ENCODE results near the gene EXOC2. TPM values are rescaled to one million over a fixed set of nuclear protein-coding genes. Genes with fewer than 3 reads are reported as not detected.

The EXOC2 gene
- total RNA-seq, 1 donor from 2014 or later: 29.8 TPM

- H3K27ac Mint-ChIP-seq: peak overlapping the region; percentile 52
- DNase-seq (no peak), ATAC-seq (ENCODE audit: low read depth) (no peak)
- H3K4me3 Mint-ChIP-seq: no peak overlapping the region
- H3K27me3 Mint-ChIP-seq: peaks cover 2% of the 10 kb centered on the region
- peaks cover 56% of the 10 kb centered on the region for H3K4me1 Mint-ChIP-seq
- no peak for TF ChIP-seq CTCF (IDR thresholded peaks at IDR 0.05)
- CTCF ChIA-PET: interaction anchor here (1.6 kb wide), 1 partner anchor 247 kb away, joined by 6 read pairs; no protein-coding TSS in a partner anchor
- H3K9me3 Mint-ChIP-seq: no peaks in the 10 kb centered on the region
- POLR2A ChIA-PET: interaction anchor here (1.2 to 6.7 kb wide), 5 partner anchors 13 to 181 kb away, joined by 3 to 80 read pairs (median 5); partner anchors contain the start of genes DUSP22 and IRF4
- H3K36me3 Mint-ChIP-seq (ENCODE audit: low read depth): no peaks in the 10 kb centered on the region
- intact Hi-C loops (cut with micrococcal nuclease): loop anchor here (5.0 kb wide), 2 partner anchors 41 to 291 kb away; no protein-coding TSS in a partner anchor
Measured at GRCh38 chr6:473356-473755, 219.6 kb downstream of the EXOC2 start.

- H3K36me3 Mint-ChIP-seq (ENCODE audit: low read depth): no peaks in the 10 kb centered on the region
- peaks cover 56% of the 10 kb centered on the region for H3K4me1 Mint-ChIP-seq
- CTCF ChIA-PET: no interaction called here
- peak overlapping the region; percentile 29 for H3K4me3 Mint-ChIP-seq
- no peaks in the 10 kb centered on the region for H3K9me3 Mint-ChIP-seq
- intact Hi-C loops (cut with micrococcal nuclease): loop anchor here (1.0 to 5.0 kb wide), 9 partner anchors 13 to 289 kb away; partner anchors contain the start of gene IRF4
- POLR2A ChIA-PET: interaction anchor here (1.9 to 6.7 kb wide), 3 partner anchors 16 to 79 kb away, joined by 5 to 80 read pairs (median 17); partner anchors contain the start of gene IRF4
- H3K27ac Mint-ChIP-seq: peak overlapping the region; percentile 84
- ATAC-seq (ENCODE audit: low read depth) (peak; percentile 73), DNase-seq (peak; percentile 54)
- no peak for TF ChIP-seq CTCF (IDR thresholded peaks at IDR 0.05)
- H3K27me3 Mint-ChIP-seq: peaks cover 4% of the 10 kb centered on the region
Measured at GRCh38 chr6:470901-471448, 222.0 kb downstream of the EXOC2 start.

GRCh38 chr6:470051-470900, 222.7 kb downstream of the EXOC2 start:
- ChIA-PET POLR2A (interaction anchor here (0.8 to 6.7 kb wide), 3 partner anchors 16 to 67 kb away, joined by 4 to 80 read pairs (median 5); no protein-coding TSS in a partner anchor), CTCF (no interaction called here)
- intact Hi-C loops (cut with micrococcal nuclease): loop anchor here (2.0 to 5.0 kb wide), 4 partner anchors 21 to 288 kb away; no protein-coding TSS in a partner anchor
- Mint-ChIP-seq H3K4me3 (peak overlapping the region; percentile 15), H3K9me3 (no peaks in the 10 kb centered on the region), H3K36me3 (ENCODE audit: low read depth) (no peaks in the 10 kb centered on the region), H3K27me3 (peaks cover 9% of the 10 kb centered on the region), H3K4me1 (peaks cover 51% of the 10 kb centered on the region), H3K27ac (peak overlapping the region; percentile 84)
- ATAC-seq (ENCODE audit: low read depth): peak; percentile 9
- no peak for TF ChIP-seq CTCF (IDR thresholded peaks at IDR 0.05)
- no peak for DNase-seq

- Mint-ChIP-seq H3K27ac (no peak overlapping the region), H3K4me1 (peaks cover 25% of the 10 kb centered on the region), H3K36me3 (ENCODE audit: low read depth) (no peaks in the 10 kb centered on the region), H3K9me3 (no peaks in the 10 kb centered on the region), H3K27me3 (peaks cover 16% of the 10 kb centered on the region), H3K4me3 (no peak overlapping the region)
- ATAC-seq (ENCODE audit: low read depth): no peak
- intact Hi-C loops (cut with micrococcal nuclease): no loop called here
- CTCF ChIA-PET: no interaction called here
- no peak for DNase-seq
- no peak for TF ChIP-seq CTCF (IDR thresholded peaks at IDR 0.05)
- POLR2A ChIA-PET: interaction anchor here (0.8 to 1.2 kb wide), 2 partner anchors 31 to 56 kb away, joined by 3 read pairs; no protein-coding TSS in a partner anchor
Measured at GRCh38 chr6:467671-468082, 225.3 kb downstream of the EXOC2 start.

- Mint-ChIP-seq H3K4me1 (peaks cover 25% of the 10 kb centered on the region), H3K27ac (no peak overlapping the region), H3K4me3 (no peak overlapping the region), H3K27me3 (peaks cover 16% of the 10 kb centered on the region), H3K36me3 (ENCODE audit: low read depth) (no peaks in the 10 kb centered on the region), H3K9me3 (no peaks in the 10 kb centered on the region)
- ChIA-PET CTCF (no interaction called here), POLR2A (interaction anchor here (0.8 to 1.2 kb wide), 2 partner anchors 31 to 55 kb away, joined by 3 read pairs; no protein-coding TSS in a partner anchor)
- DNase-seq (no peak), ATAC-seq (ENCODE audit: low read depth) (no peak)
- TF ChIP-seq CTCF (IDR thresholded peaks at IDR 0.05): no peak
- intact Hi-C loops (cut with micrococcal nuclease): no loop called here
Measured at GRCh38 chr6:467111-467510, 225.8 kb downstream of the EXOC2 start.
